Rectal smooth muscle tissue (tissue), 1 donor: ENCODE results near the gene VIPR2.

ENCODE experiments used
- H3K27ac ChIP-seq: one replicate; pipeline ENCODE4 v1.7.0; 2013; ENCODE audit warnings: low read depth, low read length, inconsistent platforms
- H3K27me3 ChIP-seq: one replicate; pipeline ENCODE4 v1.7.0; 2013; ENCODE audit warnings: low read length; ENCODE audit not compliant: control insufficient read depth, insufficient read depth
- H3K36me3 ChIP-seq: one replicate; pipeline ENCODE4 v1.7.0; 2013; ENCODE audit warnings: low read length; ENCODE audit not compliant: control insufficient read depth, insufficient read depth
- H3K4me1 ChIP-seq: one replicate; pipeline ENCODE4 v1.7.0; 2013; ENCODE audit warnings: low read length; ENCODE audit not compliant: control insufficient read depth, insufficient read depth
- H3K4me3 ChIP-seq: one replicate; pipeline ENCODE4 v1.7.0; 2013; ENCODE audit warnings: low read length
- H3K9ac ChIP-seq: one replicate; pipeline ENCODE4 v1.7.0; 2013; ENCODE audit warnings: low read length

The VIPR2 gene

GRCh38 chr7:159049266-159050025 lies 95.2 kb downstream of the VIPR2 start:
- Histone ChIP-seq H3K27me3 (no peaks in the 10 kb centered on the region), H3K27ac (no peak overlapping the region), H3K4me1 (no peaks in the 10 kb centered on the region), H3K36me3 (no peaks in the 10 kb centered on the region), H3K9ac (no peak overlapping the region), H3K4me3 (no peak overlapping the region)

GRCh38 chr7:159048656-159049055 lies 96.0 kb downstream of the VIPR2 start:
- H3K27ac ChIP-seq: no peak overlapping the region
- H3K4me3 ChIP-seq: no peak overlapping the region
- H3K36me3 ChIP-seq: no peaks in the 10 kb centered on the region
- no peaks in the 10 kb centered on the region for H3K27me3 ChIP-seq
- no peaks in the 10 kb centered on the region for H3K4me1 ChIP-seq
- no peak overlapping the region for H3K9ac ChIP-seq

GRCh38 chr7:159047536-159047935 lies 97.1 kb downstream of the VIPR2 start:
- Histone ChIP-seq H3K36me3 (no peaks in the 10 kb centered on the region), H3K9ac (no peak overlapping the region), H3K4me3 (no peak overlapping the region), H3K27me3 (no peaks in the 10 kb centered on the region), H3K27ac (no peak overlapping the region), H3K4me1 (no peaks in the 10 kb centered on the region)

GRCh38 chr7:159046300-159046699 lies 98.4 kb downstream of the VIPR2 start:
- H3K9ac ChIP-seq: no peak overlapping the region
- no peaks in the 10 kb centered on the region for H3K4me1 ChIP-seq
- no peaks in the 10 kb centered on the region for H3K27me3 ChIP-seq
- no peak overlapping the region for H3K27ac ChIP-seq
- no peak overlapping the region for H3K4me3 ChIP-seq
- no peaks in the 10 kb centered on the region for H3K36me3 ChIP-seq

- Histone ChIP-seq H3K36me3 (no peaks in the 10 kb centered on the region), H3K27ac (no peak overlapping the region), H3K9ac (no peak overlapping the region), H3K4me1 (no peaks in the 10 kb centered on the region), H3K4me3 (no peak overlapping the region), H3K27me3 (no peaks in the 10 kb centered on the region)
These were observed 98.8 kb downstream of the VIPR2 start for GRCh38 chr7:159045839-159046238.

DNA sequence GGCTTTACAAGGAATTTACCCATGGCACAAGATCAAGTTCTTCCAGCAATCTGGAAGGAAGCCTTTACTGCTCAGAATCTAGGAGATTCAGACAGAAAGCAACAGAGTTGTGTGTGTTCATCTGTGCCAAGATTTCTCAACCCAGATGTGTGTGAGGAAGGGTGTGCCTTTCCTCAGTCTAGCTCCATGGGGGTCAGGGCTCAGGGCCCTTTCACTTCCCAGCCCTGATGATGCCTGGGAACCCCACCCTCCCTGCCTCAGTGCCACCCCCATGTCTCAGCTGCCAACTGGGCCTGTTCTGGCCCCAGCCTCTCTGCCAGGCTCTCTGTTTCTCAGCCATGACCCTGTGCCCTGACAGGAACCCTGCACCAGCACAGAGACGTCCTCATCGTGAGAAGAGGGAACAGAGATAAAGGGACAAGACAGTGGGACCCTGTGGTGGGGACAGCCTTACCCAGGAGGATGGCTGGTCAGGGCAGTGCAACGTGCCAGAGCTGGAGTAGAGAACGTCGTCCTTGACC lies 102.0 kb downstream of the VIPR2 start:
- no peaks in the 10 kb centered on the region for H3K27me3 ChIP-seq
- H3K36me3 ChIP-seq: no peaks in the 10 kb centered on the region
- no peak overlapping the region for H3K27ac ChIP-seq
- H3K9ac ChIP-seq: no peak overlapping the region
- H3K4me1 ChIP-seq: no peaks in the 10 kb centered on the region
- H3K4me3 ChIP-seq: no peak overlapping the region

- Histone ChIP-seq H3K4me1 (no peaks in the 10 kb centered on the region), H3K4me3 (no peak overlapping the region), H3K36me3 (no peaks in the 10 kb centered on the region), H3K9ac (no peak overlapping the region), H3K27ac (no peak overlapping the region), H3K27me3 (no peaks in the 10 kb centered on the region)
These were observed 102.6 kb downstream of the VIPR2 start for GRCh38 chr7:159042103-159042502.

DNA sequence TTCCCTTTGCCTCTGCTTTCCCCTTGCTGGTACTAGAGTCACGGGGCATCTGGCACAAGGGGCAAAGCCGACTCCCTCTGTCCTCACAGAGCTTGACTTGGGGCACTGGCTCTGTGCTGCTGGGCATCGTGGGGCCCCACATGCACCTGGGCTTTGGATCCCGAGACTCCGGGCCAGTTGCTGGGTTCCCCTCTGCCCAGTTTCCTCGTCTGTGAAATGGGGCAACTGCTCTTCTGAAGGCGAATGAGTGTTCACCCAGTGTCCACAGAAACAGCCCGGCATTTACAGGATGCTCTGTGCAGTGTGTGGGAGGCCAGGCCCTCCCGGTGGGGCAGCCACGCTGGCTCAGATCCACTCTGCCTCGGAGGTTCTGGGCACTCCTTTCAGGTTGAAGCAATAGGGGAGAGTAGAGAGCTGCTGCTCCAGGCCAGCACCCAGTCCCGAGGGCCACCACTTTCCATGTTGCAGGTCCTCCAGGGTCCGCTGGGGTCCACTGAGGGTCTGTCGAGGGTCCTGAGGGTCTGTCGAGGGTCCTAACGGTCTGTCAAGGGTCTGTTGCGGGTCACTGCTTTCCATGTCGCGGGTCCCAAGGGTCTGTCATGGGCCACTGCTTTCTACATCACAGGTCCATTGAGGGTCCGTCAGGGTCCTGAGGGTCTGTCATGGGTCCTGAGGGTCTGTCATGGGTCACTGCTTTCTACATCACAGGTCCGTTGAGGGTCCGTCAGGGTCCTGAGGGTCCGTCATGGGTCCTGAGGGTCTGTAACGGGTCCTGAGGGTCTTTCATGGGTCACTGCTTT lies 103.6 kb downstream of the VIPR2 start:
- Histone ChIP-seq H3K9ac (no peak overlapping the region), H3K27ac (no peak overlapping the region), H3K27me3 (no peaks in the 10 kb centered on the region), H3K4me1 (no peaks in the 10 kb centered on the region), H3K36me3 (peaks cover 3% of the 10 kb centered on the region), H3K4me3 (no peak overlapping the region)

GRCh38 chr7:159040146-159040545 lies 104.5 kb downstream of the VIPR2 start:
- no peak overlapping the region for H3K27ac ChIP-seq
- no peak overlapping the region for H3K4me3 ChIP-seq
- no peaks in the 10 kb centered on the region for H3K27me3 ChIP-seq
- H3K4me1 ChIP-seq: no peaks in the 10 kb centered on the region
- peaks cover 3% of the 10 kb centered on the region for H3K36me3 ChIP-seq
- no peak overlapping the region for H3K9ac ChIP-seq

GRCh38 chr7:159039716-159040115 lies 105.0 kb downstream of the VIPR2 start:
- Histone ChIP-seq H3K4me1 (no peaks in the 10 kb centered on the region), H3K4me3 (no peak overlapping the region), H3K27me3 (no peaks in the 10 kb centered on the region), H3K27ac (no peak overlapping the region), H3K36me3 (peaks cover 3% of the 10 kb centered on the region), H3K9ac (no peak overlapping the region)

DNA sequence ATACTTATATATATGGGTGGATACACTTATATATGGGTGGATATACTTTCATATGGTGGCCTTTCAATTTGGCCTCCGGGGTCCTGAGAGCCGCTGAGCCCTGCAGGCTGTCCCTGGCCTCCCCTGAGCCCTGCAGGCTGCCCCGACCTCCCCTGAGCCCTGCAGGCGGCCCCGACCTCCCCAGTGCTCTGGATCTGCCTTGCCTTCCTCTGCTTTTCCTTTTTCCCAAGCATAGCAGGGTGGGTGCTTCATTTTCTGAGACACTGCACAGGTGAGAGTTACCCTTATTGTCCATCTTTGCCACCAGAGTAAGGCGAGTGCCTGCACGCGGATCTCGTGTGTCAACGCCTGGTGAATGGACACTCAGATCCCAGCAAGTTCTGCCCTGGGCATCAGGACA lies 106.6 kb downstream of the VIPR2 start:
- H3K27me3 ChIP-seq: no peaks in the 10 kb centered on the region
- no peaks in the 10 kb centered on the region for H3K4me1 ChIP-seq
- no peak overlapping the region for H3K4me3 ChIP-seq
- no peak overlapping the region for H3K27ac ChIP-seq
- H3K36me3 ChIP-seq: peaks cover 3% of the 10 kb centered on the region
- H3K9ac ChIP-seq: no peak overlapping the region

GRCh38 chr7:159036916-159037605 lies 107.6 kb downstream of the VIPR2 start:
- Histone ChIP-seq H3K36me3 (peaks cover 3% of the 10 kb centered on the region), H3K9ac (no peak overlapping the region)

More at GRCh38 chr7:159036916-159037605, 107.6 kb downstream of the VIPR2 start:
- Histone ChIP-seq H3K27me3 (no peaks in the 10 kb centered on the region), H3K4me1 (no peaks in the 10 kb centered on the region), H3K27ac (no peak overlapping the region), H3K4me3 (no peak overlapping the region)
